Activated T-helper 2 cell treated with anti-CD3 and anti-CD28 coated beads, Interferon-gamma antibody, Interleukin-2, Interleukin-4, amounts not matched to agents 10 μg/mL and 5 μg/mL and 100 μg/mL, durations not matched to agents 14 hours and 24 hours and 36 hours (primary cell): Measurements from ENCODE around the gene HUWE1. TPM values are rescaled to one million over a fixed set of nuclear protein-coding genes. Genes with fewer than 3 reads are reported as not detected.

Experiments
- DNase-seq: peaks from one replicate; pipeline ENCODE4 v3.0.0; 2021; ENCODE audit warnings: low spot score
- H3K27ac Mint-ChIP-seq: one replicate; pipeline ENCODE4 v1.8.0; 2021; ENCODE audit warnings: mixed read lengths
- H3K27me3 Mint-ChIP-seq: one replicate; pipeline ENCODE4 v1.8.0; 2021; ENCODE audit warnings: low read depth, mixed read lengths
- H3K36me3 Mint-ChIP-seq: one replicate; pipeline ENCODE4 v1.8.0; 2021; ENCODE audit warnings: low read depth, mixed read lengths
- H3K4me1 Mint-ChIP-seq: one replicate; pipeline ENCODE4 v1.8.0; 2021; ENCODE audit warnings: low read depth, mixed read lengths
- H3K4me3 Mint-ChIP-seq: one replicate; pipeline ENCODE4 v1.8.0; 2021; ENCODE audit warnings: low read depth, mild to moderate bottlenecking, moderate library complexity, mixed read lengths
- H3K9me3 Mint-ChIP-seq: one replicate; pipeline ENCODE4 v1.8.0; 2021; ENCODE audit warnings: mixed read lengths
- intact Hi-C: fragments of 100-400 bp; cut with micrococcal nuclease; formaldehyde crosslinking; loops from one replicate; pipeline ENCODE4 v1.15.1; 2023
- total RNA-seq: library from RNA; stranded (reverse); gene quantifications from 2 replicates; pipeline ENCODE4 v1.2.3, GENCODE V29; 2022

Gene HUWE1
- total RNA-seq, 1 donor from 2014 or later, result 391 TPM

GRCh38 chrX:53682885-53683555, 3.5 kb downstream of the HUWE1 start:
- Mint-ChIP-seq H3K4me1 (peaks cover 33% of the 10 kb centered on the region), H3K4me3 (peak overlapping the region; percentile 94), H3K27me3 (no peaks in the 10 kb centered on the region), H3K9me3 (no peaks in the 10 kb centered on the region), H3K36me3 (peaks cover 61% of the 10 kb centered on the region), H3K27ac (peak overlapping the region; percentile 93)
- intact Hi-C loops, result loop anchor here (5.0 kb wide), 4 partner anchors 49 to 954 kb away; partner anchors contain the start of gene TSR2
- peak; percentile 37 for DNase-seq

GRCh38 chrX:53681661-53682060, 4.9 kb downstream of the HUWE1 start:
- DNase-seq, result no peak
- H3K4me1 Mint-ChIP-seq, result peaks cover 31% of the 10 kb centered on the region
- no peaks in the 10 kb centered on the region for H3K27me3 Mint-ChIP-seq
- H3K9me3 Mint-ChIP-seq, result no peaks in the 10 kb centered on the region
- H3K27ac Mint-ChIP-seq, result peak overlapping the region; percentile 85
- H3K4me3 Mint-ChIP-seq, result peak overlapping the region; percentile 71
- H3K36me3 Mint-ChIP-seq, result peaks cover 67% of the 10 kb centered on the region
- intact Hi-C loops, result loop anchor here (5.0 kb wide), 4 partner anchors 51 to 956 kb away; partner anchors contain the start of gene TSR2

GRCh38 chrX:53678667-53679066, 7.9 kb downstream of the HUWE1 start:
- H3K4me1 Mint-ChIP-seq, result peaks cover 33% of the 10 kb centered on the region
- no peaks in the 10 kb centered on the region for H3K27me3 Mint-ChIP-seq
- no peaks in the 10 kb centered on the region for H3K9me3 Mint-ChIP-seq
- DNase-seq, result no peak
- H3K27ac Mint-ChIP-seq, result peak overlapping the region; percentile 49
- intact Hi-C loops, result no loop called here
- peak overlapping the region; percentile 30 for H3K4me3 Mint-ChIP-seq
- peaks cover 73% of the 10 kb centered on the region for H3K36me3 Mint-ChIP-seq

GRCh38 chrX:53677286-53677685, 9.2 kb downstream of the HUWE1 start:
- intact Hi-C loops, result no loop called here
- H3K36me3 Mint-ChIP-seq, result peaks cover 67% of the 10 kb centered on the region
- no peak overlapping the region for H3K27ac Mint-ChIP-seq
- peaks cover 30% of the 10 kb centered on the region for H3K4me1 Mint-ChIP-seq
- DNase-seq, result no peak
- no peak overlapping the region for H3K4me3 Mint-ChIP-seq
- H3K9me3 Mint-ChIP-seq, result no peaks in the 10 kb centered on the region
- no peaks in the 10 kb centered on the region for H3K27me3 Mint-ChIP-seq

GRCh38 chrX:53674581-53674980, 11.9 kb downstream of the HUWE1 start:
- no peak for DNase-seq
- H3K4me3 Mint-ChIP-seq, result no peak overlapping the region
- H3K36me3 Mint-ChIP-seq, result peaks cover 56% of the 10 kb centered on the region
- no peaks in the 10 kb centered on the region for H3K9me3 Mint-ChIP-seq
- H3K27me3 Mint-ChIP-seq, result no peaks in the 10 kb centered on the region
- no peak overlapping the region for H3K27ac Mint-ChIP-seq
- H3K4me1 Mint-ChIP-seq, result peaks cover 19% of the 10 kb centered on the region
- intact Hi-C loops, result no loop called here

GRCh38 chrX:53669258-53669657, 17.3 kb downstream of the HUWE1 start:
- Mint-ChIP-seq H3K36me3 (peaks cover 47% of the 10 kb centered on the region), H3K27ac (no peak overlapping the region), H3K4me1 (peaks cover 12% of the 10 kb centered on the region)

GRCh38 chrX:53666171-53666570, 20.3 kb downstream of the HUWE1 start:
- peaks cover 55% of the 10 kb centered on the region for H3K36me3 Mint-ChIP-seq
- no peaks in the 10 kb centered on the region for H3K27me3 Mint-ChIP-seq
- intact Hi-C loops, result no loop called here
- H3K4me1 Mint-ChIP-seq, result peaks cover 19% of the 10 kb centered on the region
- no peak overlapping the region for H3K4me3 Mint-ChIP-seq
- DNase-seq, result no peak
- H3K9me3 Mint-ChIP-seq, result no peaks in the 10 kb centered on the region
- H3K27ac Mint-ChIP-seq, result no peak overlapping the region

More at GRCh38 chrX:53669258-53669657, 17.3 kb downstream of the HUWE1 start:
- DNase-seq, result no peak
- Mint-ChIP-seq H3K27me3 (no peaks in the 10 kb centered on the region), H3K9me3 (no peaks in the 10 kb centered on the region), H3K4me3 (no peak overlapping the region)
- intact Hi-C loops, result no loop called here

- Mint-ChIP-seq H3K4me1 (peaks cover 15% of the 10 kb centered on the region), H3K27me3 (no peaks in the 10 kb centered on the region), H3K27ac (no peak overlapping the region), H3K4me3 (no peak overlapping the region), H3K36me3 (peaks cover 42% of the 10 kb centered on the region), H3K9me3 (no peaks in the 10 kb centered on the region)
- DNase-seq, result no peak
- intact Hi-C loops, result no loop called here
These were observed 26.5 kb downstream of the HUWE1 start for GRCh38 chrX:53660004-53660403.

GRCh38 chrX:53659039-53659438, 27.5 kb downstream of the HUWE1 start:
- Mint-ChIP-seq H3K36me3 (peaks cover 39% of the 10 kb centered on the region), H3K9me3 (no peaks in the 10 kb centered on the region), H3K4me3 (no peak overlapping the region), H3K27me3 (no peaks in the 10 kb centered on the region), H3K27ac (no peak overlapping the region), H3K4me1 (peaks cover 21% of the 10 kb centered on the region)
- intact Hi-C loops, result no loop called here
- DNase-seq, result no peak

GRCh38 chrX:53656845-53657244, 29.7 kb downstream of the HUWE1 start:
- Mint-ChIP-seq H3K27me3 (no peaks in the 10 kb centered on the region), H3K4me3 (no peak overlapping the region), H3K36me3 (peaks cover 31% of the 10 kb centered on the region), H3K27ac (no peak overlapping the region), H3K4me1 (peaks cover 20% of the 10 kb centered on the region), H3K9me3 (no peaks in the 10 kb centered on the region)
- intact Hi-C loops, result no loop called here
- DNase-seq, result no peak

GRCh38 chrX:53654376-53654775, 32.1 kb downstream of the HUWE1 start:
- Mint-ChIP-seq H3K27ac (no peak overlapping the region), H3K4me3 (no peak overlapping the region), H3K27me3 (no peaks in the 10 kb centered on the region), H3K4me1 (peaks cover 17% of the 10 kb centered on the region), H3K36me3 (peaks cover 39% of the 10 kb centered on the region), H3K9me3 (no peaks in the 10 kb centered on the region)
- intact Hi-C loops, result no loop called here
- no peak for DNase-seq

- Mint-ChIP-seq H3K27ac (no peak overlapping the region), H3K4me3 (no peak overlapping the region), H3K36me3 (peaks cover 70% of the 10 kb centered on the region), H3K9me3 (no peaks in the 10 kb centered on the region), H3K4me1 (peaks cover 10% of the 10 kb centered on the region), H3K27me3 (no peaks in the 10 kb centered on the region)
- intact Hi-C loops, result no loop called here
- DNase-seq, result no peak
These were observed 41.8 kb downstream of the HUWE1 start for GRCh38 chrX:53644751-53645150.

GRCh38 chrX:53642337-53642736, 44.2 kb downstream of the HUWE1 start:
- Mint-ChIP-seq H3K27ac (no peak overlapping the region), H3K27me3 (no peaks in the 10 kb centered on the region), H3K36me3 (peaks cover 66% of the 10 kb centered on the region), H3K9me3 (no peaks in the 10 kb centered on the region), H3K4me1 (peaks cover 9% of the 10 kb centered on the region), H3K4me3 (no peak overlapping the region)
- intact Hi-C loops, result no loop called here
- DNase-seq, result no peak
